HG02885 (cell line): ENCODE measurements around the gene CCT6B.
"Not testable (repeated sequence)": the region's sequence is repeated elsewhere in the genome, so short reads cannot be mapped to it uniquely, and the experiment has no call there.

Experiments
- ATAC-seq: cut with Tn5 transposase; IDR thresholded peaks from one replicate; pipeline ENCODE4 v1.9.1; 2021; ENCODE audit warnings: mild to moderate bottlenecking; ENCODE audit not compliant: unreplicated experiment, poor library complexity

Gene CCT6B

DNA sequence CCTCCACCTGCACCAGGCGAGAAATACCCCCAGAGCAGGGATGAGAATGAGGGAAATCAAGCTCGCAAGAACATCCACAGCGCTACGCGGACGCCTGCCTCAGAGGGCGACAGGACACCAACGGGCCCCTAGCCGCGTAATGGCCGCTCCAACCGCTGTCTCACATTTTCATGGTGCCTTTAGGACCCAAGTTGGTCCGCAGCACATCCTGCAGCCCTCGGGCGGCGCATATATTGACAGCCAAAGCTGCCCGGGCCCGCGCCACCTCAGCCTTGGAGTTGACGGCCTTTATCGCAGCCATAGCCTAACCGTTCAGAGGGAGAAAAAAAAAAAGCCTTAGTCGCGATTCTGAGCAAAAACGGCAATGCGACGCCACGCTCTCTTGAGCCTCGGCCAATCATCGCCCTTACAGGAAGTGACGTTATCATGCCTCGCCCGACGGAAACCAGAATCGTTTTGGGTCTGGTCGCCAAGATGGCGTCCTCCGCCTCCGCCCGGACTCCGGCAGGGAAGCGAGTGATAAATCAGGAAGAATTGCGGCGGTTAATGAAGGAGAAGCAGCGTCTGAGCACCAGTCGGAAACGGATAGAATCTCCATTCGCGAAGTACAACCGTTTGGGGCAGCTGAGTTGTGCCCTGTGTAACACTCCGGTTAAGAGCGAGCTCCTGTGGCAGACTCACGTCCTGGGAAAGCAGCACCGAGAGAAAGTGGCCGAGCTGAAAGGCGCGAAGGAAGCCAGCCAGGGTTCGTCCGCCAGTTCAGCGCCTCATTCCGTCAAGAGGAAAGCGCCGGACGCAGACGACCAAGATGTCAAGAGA is at the start of gene CCT6B, which contains the start of gene ZNF830:
Gene CCT6B, minus strand, starts transcription at position 368 of the 819 bp plus-strand sequence. Its CDS starts 67 bp downstream, at position 301.
Gene ZNF830, plus strand, starts transcription at position 448 of the 819 bp plus-strand sequence. Its CDS starts 27 bp downstream, at position 475.
- ATAC-seq = peak; percentile 87

- ATAC-seq = no peak
Measured at GRCh38 chr17:35010093-35010492, 48.8 kb upstream of the CCT6B start.

GRCh38 chr17:35006961-35007360 is 45.7 kb upstream of the CCT6B start:
- no peak for ATAC-seq

GRCh38 chr17:35006345-35006744 is 45.1 kb upstream of the CCT6B start:
- ATAC-seq = no peak

- no peak for ATAC-seq
Measured at GRCh38 chr17:35003778-35004177, 42.5 kb upstream of the CCT6B start.

- ATAC-seq = no peak
Measured at GRCh38 chr17:35002876-35003551, 41.8 kb upstream of the CCT6B start.

DNA sequence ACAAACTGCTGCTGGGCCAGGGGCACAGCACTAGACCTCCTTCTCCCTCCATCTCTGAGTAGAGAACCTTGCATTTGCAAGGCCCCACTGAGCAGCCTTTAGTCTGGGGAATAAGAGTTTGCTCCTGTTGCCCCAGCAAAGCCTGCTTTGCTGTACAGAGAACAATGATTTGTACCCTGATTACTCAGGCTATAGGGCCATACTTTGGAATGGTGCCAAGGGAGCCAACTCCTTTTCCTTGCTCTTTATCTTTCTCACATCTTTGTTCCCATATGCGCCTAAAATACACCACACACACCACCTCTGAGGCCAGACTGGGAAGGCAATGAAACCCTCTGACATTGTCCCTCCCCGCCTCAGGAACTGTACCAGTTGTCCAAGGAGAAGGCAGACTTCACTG is 40.3 kb upstream of the CCT6B start:
- no peak for ATAC-seq

GRCh38 chr17:35000965-35001364 is 39.7 kb upstream of the CCT6B start:
- ATAC-seq = not testable (repeated sequence)

- no peak for ATAC-seq
Measured at GRCh38 chr17:34999456-34999855, 38.2 kb upstream of the CCT6B start.

DNA sequence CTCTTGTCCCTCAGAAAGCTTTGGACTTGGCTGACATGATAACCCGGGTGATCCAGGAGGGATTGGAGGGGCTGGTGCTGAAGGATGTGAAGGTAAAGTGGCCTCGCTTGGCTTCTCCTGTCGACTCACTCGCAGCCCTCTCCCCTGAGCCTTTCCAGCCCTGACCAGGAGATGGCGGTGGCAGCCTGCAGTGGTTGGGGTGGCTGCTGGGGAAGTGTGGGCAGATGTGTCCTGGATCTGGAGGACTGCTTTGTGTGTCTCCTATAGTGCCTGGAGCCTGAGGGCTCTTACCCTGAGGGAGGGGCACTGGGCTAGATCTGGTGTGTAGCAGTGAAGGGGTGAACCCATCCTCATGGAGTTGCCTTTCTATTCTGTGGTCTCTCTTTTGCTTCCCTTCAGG is 36.9 kb upstream of the CCT6B start:
- ATAC-seq = peak; percentile 57

- no peak for ATAC-seq
Measured at GRCh38 chr17:34997355-34997862, 36.1 kb upstream of the CCT6B start.

- no peak for ATAC-seq
Measured at GRCh38 chr17:34996422-34997285, 35.4 kb upstream of the CCT6B start.

GRCh38 chr17:34993031-34993430 is 31.8 kb upstream of the CCT6B start:
- no peak for ATAC-seq

GRCh38 chr17:34991606-34992005 is 30.3 kb upstream of the CCT6B start:
- no peak for ATAC-seq

DNA sequence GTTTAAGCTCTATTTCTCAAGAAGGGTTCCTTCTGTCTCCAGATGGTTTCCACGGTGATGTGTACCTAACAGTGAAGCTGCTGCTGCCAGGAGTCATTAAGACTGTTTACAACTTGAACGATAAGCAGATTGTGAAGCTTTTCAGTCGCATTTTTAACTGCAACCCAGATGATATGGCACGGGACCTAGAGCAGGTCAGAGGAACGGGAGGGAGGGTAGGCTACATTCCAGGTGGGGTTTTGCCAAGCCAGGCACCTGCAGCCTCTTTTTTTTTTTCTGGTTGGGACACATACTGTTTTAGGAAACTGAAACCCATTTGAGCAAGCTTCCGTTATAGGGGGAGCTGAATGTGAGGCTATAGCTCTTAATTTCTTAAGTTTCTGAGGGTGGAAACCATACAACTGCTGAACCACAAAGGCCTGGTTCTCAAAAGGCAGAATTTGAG is 29.7 kb upstream of the CCT6B start:
- ATAC-seq = no peak

- ATAC-seq = no peak
Measured at GRCh38 chr17:34989473-34989872, 28.2 kb upstream of the CCT6B start.

GRCh38 chr17:34988644-34989043 is 27.4 kb upstream of the CCT6B start:
- ATAC-seq = no peak

- no peak for ATAC-seq
Measured at GRCh38 chr17:34987232-34987631, 26.0 kb upstream of the CCT6B start.

GRCh38 chr17:34981538-34982241 is 20.4 kb upstream of the CCT6B start:
- no peak for ATAC-seq
